Endothelial cell of umbilical vein (primary cell): ENCODE results near the gene ABTB2. TPM values are rescaled to one million over a fixed set of nuclear protein-coding genes. Genes with fewer than 3 reads are reported as not detected.

ENCODE experiments used
- BruUV-seq: library from RNA; stranded (reverse); fragments of 400-500 nt; replicated peaks from 2 replicates; lab custom pipeline; 2021; lab: Mats Ljungman, UMichigan
- CTCF ChIA-PET: fragments of 300-600, 350-600 bp; sonication (Branson Sonifier 250); formaldehyde crosslinking; loops from one replicate; lab custom pipeline; 2021; ENCODE audit warnings: antibody characterized with exemption, inconsistent platforms; lab: Charles Lee
- POLR2A ChIA-PET: fragments of 300-600, 350-600 bp; sonication (Branson Sonifier 250); formaldehyde crosslinking; loops from one replicate; lab custom pipeline; 2021; ENCODE audit warnings: antibody characterized with exemption, inconsistent platforms; lab: Charles Lee
- DNase-seq: peaks from one replicate; pipeline ENCODE4 v3.0.0-alpha.2; 2011; ENCODE audit warnings: low read depth, low spot score
- FAIRE-seq: peaks from 2 replicates; lab custom pipeline; 2011; peaks lifted over from hg19 to GRCh38; lab: Jason Lieb, UNC
- H2AFZ ChIP-seq: 2 replicates; pipeline ENCODE4 v1.6.0; 2012; ENCODE audit warnings: low read depth, low read length, control low read depth, inconsistent platforms
- H3K27ac ChIP-seq: 2 replicates; pipeline ENCODE4 v1.5.1; 2011; ENCODE audit warnings: low read depth, mild to moderate bottlenecking, control low read depth, low read length, moderate library complexity; ENCODE audit not compliant: insufficient read depth
- H3K27me3 ChIP-seq, 2 experiments: 2 replicates each; pipeline versions ENCODE4 v1.6.0 to v1.6.1; 2011; ENCODE audit warnings: low read length in 2 of 2, mixed read lengths in 1 of 2; ENCODE audit not compliant: control insufficient read depth in 2 of 2, insufficient read depth in 2 of 2
- H3K36me3 ChIP-seq, 2 experiments: 2 replicates in 1 of 2; 3 replicates in 1 of 2; pipeline ENCODE4 v1.5.1; 2011; ENCODE audit warnings: low read length in 2 of 2, mild to moderate bottlenecking in 1 of 2, moderate library complexity in 1 of 2; ENCODE audit not compliant: control insufficient read depth in 2 of 2, insufficient read depth in 2 of 2; ENCODE audit errors: extremely low read depth in 1 of 2
- H3K4me1 ChIP-seq: 3 replicates; pipeline ENCODE4 v1.5.1; 2011; ENCODE audit warnings: mild to moderate bottlenecking, low read length; ENCODE audit not compliant: control insufficient read depth, insufficient read depth; ENCODE audit errors: extremely low read depth
- H3K4me2 ChIP-seq: 2 replicates; pipeline ENCODE4 v1.6.1; 2011; ENCODE audit warnings: low read length, control low read depth, mixed read lengths; ENCODE audit not compliant: insufficient read depth
- H3K4me3 ChIP-seq, 3 experiments: fragments of 200-600 bp in 1 of 3; sonication (generic), shearing (Covaris generic) in 1 of 3; replicated peaks in 1 of 3; 2 replicates each; pipeline ENCODE4 v1.5.1; 2011 to 2016; ENCODE audit warnings: control low read depth in 3 of 3, low read length in 3 of 3, mild to moderate bottlenecking in 2 of 3, inconsistent platforms in 1 of 3, low read depth in 1 of 3, moderate library complexity in 1 of 3; ENCODE audit not compliant: insufficient read depth in 1 of 3
- H3K79me2 ChIP-seq: 2 replicates; pipeline ENCODE4 v1.6.0; 2012; ENCODE audit warnings: low read length, inconsistent platforms; ENCODE audit not compliant: control insufficient read depth, insufficient read depth
- H3K9ac ChIP-seq: replicated peaks from 2 replicates; pipeline ENCODE3; 2011; ENCODE audit warnings: low read length, control low read depth; ENCODE audit not compliant: insufficient read depth; ENCODE audit errors: extremely low read depth
- H3K9me1 ChIP-seq: replicated peaks from 3 replicates; pipeline ENCODE4 v1.6.0; 2011; ENCODE audit warnings: mild to moderate bottlenecking, low read length; ENCODE audit not compliant: control insufficient read depth, insufficient read depth; ENCODE audit errors: extremely low read depth
- H3K9me3 ChIP-seq: replicated peaks from 2 replicates; pipeline ENCODE4 v1.5.1; 2012; ENCODE audit warnings: low read length, inconsistent platforms; ENCODE audit not compliant: control insufficient read depth, insufficient read depth
- H4K20me1 ChIP-seq: replicated peaks from 2 replicates; pipeline ENCODE3; 2011; ENCODE audit warnings: mild to moderate bottlenecking, low read length; ENCODE audit not compliant: control insufficient read depth, insufficient read depth; ENCODE audit errors: extremely low read depth
- EZH2 ChIP-seq: IDR thresholded peaks from 2 replicates; pipeline ENCODE4 v1.6.1; 2012; ENCODE audit warnings: borderline replicate concordance, low read depth, mild to moderate bottlenecking, moderate library complexity, low read length, inconsistent platforms; ENCODE audit not compliant: severe bottlenecking
- GATA2 ChIP-seq: IDR thresholded peaks from 2 replicates; pipeline ENCODE4 v1.7.0; 2011; ENCODE audit warnings: low read depth, mild to moderate bottlenecking, moderate library complexity, mixed read lengths, low read length; ENCODE audit not compliant: insufficient read length, insufficient read depth
- MYC ChIP-seq: IDR thresholded peaks from one replicate; pipeline ENCODE4 v1.6.1; 2011; ENCODE audit warnings: mild to moderate bottlenecking, low read depth, low read length
- POLR2AphosphoS5 ChIP-seq: IDR thresholded peaks from 2 replicates; pipeline ENCODE4 v1.6.1; 2012; ENCODE audit warnings: low read depth, mild to moderate bottlenecking, control low read depth, low read length, moderate library complexity; ENCODE audit not compliant: insufficient read depth
- dilution Hi-C: fragments of 300-500 bp; cut with MboI; formaldehyde crosslinking; loops from one replicate; pipeline ENCODE4 v1.15.0; 2019; ENCODE audit warnings: low sequenced_read_pairs; ENCODE audit not compliant: extremely low pct_ligation_motif_present
- intact Hi-C: fragments of 100-400 bp; cut with micrococcal nuclease; formaldehyde crosslinking; loops from one replicate; pipeline ENCODE4 v1.10.0; 2022
- polyA plus RNA-seq, 4 experiments: library from polyadenylated mRNA; depleted of rRNA in 3 of 4; stranded (reverse) in 3 of 4; unstranded in 1 of 4; fragments of >200 nt; gene quantifications; 2 replicates each; pipeline versions ENCODE4 v1.2.1 to v1.2.3, GENCODE V29; 2011 to 2012; ENCODE audit warnings: missing spikeins in 1 of 4
- total RNA-seq: library from RNA; stranded (reverse); gene quantifications from 2 replicates; pipeline ENCODE4 v1.2.3, GENCODE V29; 2021
- TF ChIP-seq, protein P1 (sequence below), 2 donors: IDR thresholded peaks; 1 replicate in 1 of 2; 2 replicates in 1 of 2; pipeline ENCODE4 v1.5.1; 2011; ENCODE audit warnings: low read length in 2 of 2, mild to moderate bottlenecking in 2 of 2, moderate library complexity in 2 of 2, control low read depth in 1 of 2, inconsistent platforms in 1 of 2, low read depth in 1 of 2; ENCODE audit not compliant: insufficient read depth in 1 of 2; ENCODE audit errors: extremely low read depth in 1 of 2
- TF ChIP-seq, protein P2 (sequence below): IDR thresholded peaks from 2 replicates; pipeline ENCODE4 v1.6.1; 2011; ENCODE audit not compliant: insufficient read depth, insufficient read length

The ABTB2 gene
- total and polyA plus RNA-seq, 2 donors (not counting 3 experiments of a cell fraction or from before 2014, with no cell fraction given) = 0.11 to 0.14 TPM

DNA sequence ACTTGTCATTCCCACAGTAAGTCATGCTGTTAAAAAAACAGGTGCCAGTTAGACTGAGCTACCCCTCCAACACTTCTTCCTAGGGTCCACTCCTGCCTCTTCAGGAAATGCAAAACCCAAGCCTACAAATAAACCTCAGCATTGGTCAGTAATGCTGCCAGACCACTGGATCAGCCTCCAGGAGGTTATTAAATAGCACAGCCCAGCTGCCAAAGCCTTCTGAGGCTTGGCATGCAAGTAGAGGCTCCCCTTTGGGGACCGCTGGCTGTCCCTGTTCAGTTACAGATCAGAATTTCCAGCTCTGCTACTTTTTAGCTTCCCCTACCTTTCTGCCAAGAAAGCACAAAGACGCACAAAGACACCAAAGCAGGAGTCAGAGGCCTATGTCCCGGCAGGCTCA is 33.3 kb downstream of the ABTB2 start:
- ChIA-PET CTCF (no interaction called here), POLR2A (no interaction called here)
- Histone ChIP-seq H3K27me3 (peaks cover 0 to 6% of the 10 kb centered on the region in 2 experiments), H3K36me3 (no peaks in the 10 kb centered on the region), H3K4me3 (no peak overlapping the region), H3K9me1 (no peaks in the 10 kb centered on the region), H4K20me1 (no peaks in the 10 kb centered on the region), H3K9ac (no peak overlapping the region), H3K79me2 (no peaks in the 10 kb centered on the region), H3K9me3 (no peaks in the 10 kb centered on the region), H2AFZ (no peak overlapping the region), H3K27ac (no peak overlapping the region), H3K4me1 (no peaks in the 10 kb centered on the region), H3K4me2 (no peak overlapping the region)
- dilution Hi-C loops = no loop called here
- TF ChIP-seq GATA2 (no peak), POLR2AphosphoS5 (no peak), MYC (no peak)
- no TSS peak for BruUV-seq
- DNase-seq (no peak), FAIRE-seq (no peak)
- intact Hi-C loops = no loop called here

DNA sequence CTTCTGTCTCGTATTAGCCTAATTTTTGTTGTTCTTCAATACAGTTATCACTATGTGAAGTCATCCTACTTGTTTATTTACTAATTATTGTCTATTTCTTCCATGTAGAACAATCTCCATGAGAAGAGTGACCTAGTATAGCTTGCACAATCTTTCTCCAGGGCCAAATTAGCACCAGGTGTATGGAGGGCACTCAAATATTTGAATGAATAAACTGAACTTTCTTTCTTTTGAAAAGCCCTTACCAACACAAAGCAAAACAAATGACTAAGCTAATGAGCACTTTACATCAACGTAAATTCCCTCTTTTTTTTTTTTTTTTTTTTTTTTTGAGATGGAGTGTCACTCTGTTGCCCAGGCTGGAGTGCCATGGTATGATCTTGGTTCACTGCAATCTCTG is 34.2 kb downstream of the ABTB2 start:
- intact Hi-C loops (no loop called here), dilution Hi-C loops (no loop called here)
- Histone ChIP-seq H3K27me3 (no peaks in the 10 kb centered on the region), H3K4me2 (no peak overlapping the region), H3K9me1 (no peaks in the 10 kb centered on the region), H3K27ac (no peak overlapping the region), H3K36me3 (no peaks in the 10 kb centered on the region), H3K9ac (no peak overlapping the region), H3K4me3 (no peak overlapping the region), H3K9me3 (no peaks in the 10 kb centered on the region), H3K79me2 (no peaks in the 10 kb centered on the region), H3K4me1 (no peaks in the 10 kb centered on the region), H4K20me1 (no peaks in the 10 kb centered on the region), H2AFZ (no peak overlapping the region)
- FAIRE-seq = no peak
- TF ChIP-seq, protein P1, sequence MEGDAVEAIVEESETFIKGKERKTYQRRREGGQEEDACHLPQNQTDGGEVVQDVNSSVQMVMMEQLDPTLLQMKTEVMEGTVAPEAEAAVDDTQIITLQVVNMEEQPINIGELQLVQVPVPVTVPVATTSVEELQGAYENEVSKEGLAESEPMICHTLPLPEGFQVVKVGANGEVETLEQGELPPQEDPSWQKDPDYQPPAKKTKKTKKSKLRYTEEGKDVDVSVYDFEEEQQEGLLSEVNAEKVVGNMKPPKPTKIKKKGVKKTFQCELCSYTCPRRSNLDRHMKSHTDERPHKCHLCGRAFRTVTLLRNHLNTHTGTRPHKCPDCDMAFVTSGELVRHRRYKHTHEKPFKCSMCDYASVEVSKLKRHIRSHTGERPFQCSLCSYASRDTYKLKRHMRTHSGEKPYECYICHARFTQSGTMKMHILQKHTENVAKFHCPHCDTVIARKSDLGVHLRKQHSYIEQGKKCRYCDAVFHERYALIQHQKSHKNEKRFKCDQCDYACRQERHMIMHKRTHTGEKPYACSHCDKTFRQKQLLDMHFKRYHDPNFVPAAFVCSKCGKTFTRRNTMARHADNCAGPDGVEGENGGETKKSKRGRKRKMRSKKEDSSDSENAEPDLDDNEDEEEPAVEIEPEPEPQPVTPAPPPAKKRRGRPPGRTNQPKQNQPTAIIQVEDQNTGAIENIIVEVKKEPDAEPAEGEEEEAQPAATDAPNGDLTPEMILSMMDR (IDR thresholded peaks at IDR 0.05; ENCODE audit: extremely low read depth in 1 of 2, insufficient read depth in 1 of 2, low read depth in 1 of 2, low read length in 2 of 2) = no peak
- no peak for TF ChIP-seq GATA2
- TF ChIP-seq, protein P2, sequence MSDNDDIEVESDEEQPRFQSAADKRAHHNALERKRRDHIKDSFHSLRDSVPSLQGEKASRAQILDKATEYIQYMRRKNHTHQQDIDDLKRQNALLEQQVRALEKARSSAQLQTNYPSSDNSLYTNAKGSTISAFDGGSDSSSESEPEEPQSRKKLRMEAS = no peak
- no peak for TF ChIP-seq POLR2AphosphoS5
- no peak for TF ChIP-seq EZH2
- ChIA-PET POLR2A (no interaction called here), CTCF (no interaction called here)
- no peak for DNase-seq
- no TSS peak for BruUV-seq
